ENCODE measurements around the gene ZAR1L.

ZAR1L gene

DNA sequence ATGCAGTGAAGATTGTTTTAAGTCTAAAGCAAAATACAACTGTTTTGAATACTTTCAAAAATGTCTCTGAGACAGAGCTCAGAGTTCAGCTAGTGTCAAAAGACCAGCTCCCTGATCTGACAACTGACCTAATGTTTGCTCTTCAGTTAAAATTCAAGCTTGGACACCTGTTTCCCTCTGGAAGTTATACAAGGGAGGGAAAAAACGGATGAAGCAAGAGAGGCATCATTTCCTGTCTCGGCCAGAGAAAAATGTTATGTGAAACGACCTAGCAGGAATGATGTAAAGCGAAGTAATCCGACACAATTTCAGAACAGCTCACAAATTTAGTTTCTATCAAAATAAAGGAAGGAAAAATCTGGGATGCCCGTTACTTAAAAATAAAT is 59.4 kb downstream of the ZAR1L start:
- TF ChIP-seq POLR2A (IDR thresholded peaks at IDR 0.05; ENCODE audit: low read depth, low read length): no peak
- FAIRE-seq (no peak), DNase-seq (ENCODE audit: insufficient read length, low spot score) (no peak)

DNA sequence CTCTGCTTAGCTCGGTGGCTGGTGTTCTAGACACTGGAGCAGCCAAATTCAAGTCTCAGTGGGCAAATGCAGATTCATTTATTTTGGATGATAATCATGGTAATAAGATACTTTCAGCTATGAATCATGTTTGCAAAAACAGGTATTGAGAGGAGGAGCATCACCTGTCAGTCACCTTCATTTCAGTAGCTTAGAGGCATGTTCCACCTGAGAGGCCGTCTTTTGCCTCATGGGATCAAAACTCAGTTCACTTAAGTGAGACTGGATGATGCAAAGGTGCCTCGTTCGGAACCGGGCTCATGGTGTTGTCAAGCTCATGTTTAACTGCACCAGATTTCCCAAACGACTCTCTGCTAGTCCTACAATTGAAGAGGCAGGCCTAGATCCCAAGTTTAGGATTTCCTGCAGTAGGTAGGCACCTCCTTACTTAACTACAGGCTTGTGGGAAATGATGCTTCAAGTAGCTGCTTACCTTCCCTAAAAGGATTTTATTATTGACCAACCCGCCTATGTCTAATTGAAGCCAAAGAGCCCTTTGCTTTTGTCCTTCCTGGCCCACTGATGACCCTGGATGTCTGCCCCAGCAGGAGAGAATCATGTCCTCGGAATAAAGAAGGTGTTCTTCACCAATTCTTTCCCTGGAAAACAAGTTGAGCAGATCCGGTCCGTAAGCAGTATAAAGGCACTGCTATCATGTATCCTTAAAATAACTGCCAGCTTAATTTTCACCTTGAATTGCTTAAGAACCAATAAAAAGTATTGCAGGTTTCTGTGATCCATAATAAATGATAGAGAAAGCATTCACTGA is 60.0 kb downstream of the ZAR1L start:
- FAIRE-seq: no peak

DNA sequence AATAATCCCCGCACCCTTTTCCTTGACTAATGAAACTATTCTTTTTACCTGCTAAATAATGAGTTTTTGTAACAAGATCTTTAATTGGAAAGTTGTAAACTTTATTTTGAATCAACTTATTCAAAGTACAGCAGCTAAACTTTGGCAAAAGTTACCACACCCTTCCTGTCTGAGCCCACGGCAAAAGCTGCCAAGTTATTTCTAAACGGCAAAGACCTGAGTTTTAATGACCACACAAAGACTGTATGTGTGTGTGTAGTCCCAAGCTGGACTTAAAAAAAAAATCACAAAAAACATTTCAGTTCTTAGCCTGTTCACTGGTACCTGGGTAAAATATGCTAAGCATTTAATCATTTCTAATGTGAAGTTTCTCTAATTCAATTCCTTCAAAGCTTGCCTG is 60.7 kb downstream of the ZAR1L start:
- DNase-seq (ENCODE audit: insufficient read length, low spot score) (no peak), FAIRE-seq (no peak)
- TF ChIP-seq POLR2A (IDR thresholded peaks at IDR 0.05; ENCODE audit: low read depth, low read length): no peak

More for the DNA sequence above, 60.0 kb downstream of the ZAR1L start:
- DNase-seq (ENCODE audit: insufficient read length, low spot score): no peak
- TF ChIP-seq POLR2A (IDR thresholded peaks at IDR 0.05; ENCODE audit: low read depth, low read length): no peak

GRCh38 chr13:32253911-32254399 is 61.2 kb downstream of the ZAR1L start:
- FAIRE-seq (no peak), DNase-seq (ENCODE audit: insufficient read length, low spot score) (no peak)

More at GRCh38 chr13:32253911-32254399, 61.2 kb downstream of the ZAR1L start:
- TF ChIP-seq POLR2A (IDR thresholded peaks at IDR 0.05; ENCODE audit: low read depth, low read length): no peak

Measured in H54 (cell line).